ENCODE results near the gene ZNF793.

Gene ZNF793

GRCh38 chr19:37564624-37565369 lies 58.1 kb downstream of the ZNF793 start:
- DNase-seq (ENCODE audit: insufficient read length, low spot score) (no peak), FAIRE-seq (no peak)

GRCh38 chr19:37565370-37565669 lies 58.6 kb downstream of the ZNF793 start:
- DNase-seq (ENCODE audit: insufficient read length, low spot score) (no peak), FAIRE-seq (no peak)

- FAIRE-seq (no peak), DNase-seq (ENCODE audit: insufficient read length, low spot score) (no peak)
Measured at GRCh38 chr19:37572203-37572602, 65.5 kb downstream of the ZNF793 start.

GRCh38 chr19:37583340-37583739 lies 76.6 kb downstream of the ZNF793 start:
- DNase-seq (ENCODE audit: insufficient read length, low spot score) (no peak), FAIRE-seq (no peak)
